Left ventricle myocardium superior (tissue), 1 donor: ENCODE data around the gene GPR151. TPM values are rescaled to one million over a fixed set of nuclear protein-coding genes. Genes with fewer than 3 reads are reported as not detected.
"Not testable (repeated sequence)": the region's sequence is repeated elsewhere in the genome, so short reads cannot be mapped to it uniquely, and the experiment has no call there.

Experiments used
- ATAC-seq: fragments of 200-7000 bp; cut with Tn5 transposase; one replicate; pipeline ENCODE4 v1.9.1; 2020; ENCODE audit warnings: mild to moderate bottlenecking, moderate library complexity
- DNase-seq: peaks from one replicate; pipeline ENCODE4 v3.0.0-alpha.2; 2020
- intact Hi-C: fragments of 100-400 bp; cut with micrococcal nuclease; formaldehyde crosslinking; loops from one replicate; pipeline ENCODE4 v1.11.0; 2022
- long read RNA-seq: library from polyadenylated mRNA; unstranded; transcript quantifications from one replicate; pipeline ENCODE4 v2.0.0, GENCODE V29; 2021
- total RNA-seq: library from RNA; stranded (reverse); fragmentation: NEBNext Ultra II Directional; extraction: Animal tissue kit (Norgen Biotek cat#: 25700); gene quantifications from one replicate; pipeline ENCODE4 v1.2.1, GENCODE V29; 2021
- donor health status: DM: no; HTN: yes; CAD: no; lungs with severe emphysema.

The GPR151 gene
- not detected for total RNA-seq
- long read RNA-seq = 0 reads

- ATAC-seq (no peak), DNase-seq (no peak)
- intact Hi-C loops = no loop called here
Observed at GRCh38 chr5:146516151-146516475, at the start of gene GPR151. TSS of gene GPR151 (minus strand) at chr5:146516190. CDS start at chr5:146516113, 77 bp downstream.

- DNase-seq (no peak), ATAC-seq (no peak)
- intact Hi-C loops = no loop called here
Observed at GRCh38 chr5:146564007-146564762, 48.2 kb upstream of the GPR151 start.

GRCh38 chr5:146562461-146562860 lies 46.5 kb upstream of the GPR151 start:
- no peak for ATAC-seq
- intact Hi-C loops = no loop called here
- no peak for DNase-seq

- intact Hi-C loops = no loop called here
- ATAC-seq (no peak), DNase-seq (no peak)
Observed at GRCh38 chr5:146561711-146562110, 45.7 kb upstream of the GPR151 start.

- ATAC-seq (no peak), DNase-seq (no peak)
- intact Hi-C loops = no loop called here
Observed at GRCh38 chr5:146560205-146560812, 44.3 kb upstream of the GPR151 start.

GRCh38 chr5:146556884-146557283 lies 40.9 kb upstream of the GPR151 start:
- ATAC-seq, intact Hi-C loops, DNase-seq: not testable (repeated sequence)

- ATAC-seq (no peak), DNase-seq (no peak)
- intact Hi-C loops = no loop called here
Observed at GRCh38 chr5:146553446-146553845, 37.5 kb upstream of the GPR151 start.

GRCh38 chr5:146549615-146550014 lies 33.6 kb upstream of the GPR151 start:
- ATAC-seq (no peak), DNase-seq (no peak)
- intact Hi-C loops = loop anchor here (10.0 kb wide), 1 partner anchor 645 kb away; no protein-coding TSS in a partner anchor

GRCh38 chr5:146548781-146549449 lies 32.9 kb upstream of the GPR151 start:
- DNase-seq = no peak
- intact Hi-C loops = loop anchor here (10.0 kb wide), 1 partner anchor 646 kb away; no protein-coding TSS in a partner anchor
- ATAC-seq = no peak

- ATAC-seq (no peak), DNase-seq (no peak)
- intact Hi-C loops = loop anchor here (5.0 to 10.0 kb wide), 2 partner anchors 423 to 651 kb away; no protein-coding TSS in a partner anchor
Observed at GRCh38 chr5:146544232-146544631, 28.2 kb upstream of the GPR151 start.

GRCh38 chr5:146541958-146542849 lies 26.2 kb upstream of the GPR151 start:
- intact Hi-C loops = loop anchor here (5.0 to 10.0 kb wide), 2 partner anchors 425 to 653 kb away; no protein-coding TSS in a partner anchor
- DNase-seq (peak; percentile 74), ATAC-seq (peak; percentile 85)

GRCh38 chr5:146540414-146540813 lies 24.4 kb upstream of the GPR151 start:
- intact Hi-C loops = loop anchor here (5.0 to 10.0 kb wide), 2 partner anchors 427 to 654 kb away; no protein-coding TSS in a partner anchor
- DNase-seq = no peak
- ATAC-seq = no peak

GRCh38 chr5:146539973-146540372 lies 24.0 kb upstream of the GPR151 start:
- intact Hi-C loops = loop anchor here (5.0 to 10.0 kb wide), 2 partner anchors 427 to 655 kb away; no protein-coding TSS in a partner anchor
- ATAC-seq (no peak), DNase-seq (no peak)

GRCh38 chr5:146538432-146538831 lies 22.4 kb upstream of the GPR151 start:
- ATAC-seq (no peak), DNase-seq (no peak)
- intact Hi-C loops = no loop called here

- intact Hi-C loops = loop anchor here (5.0 kb wide), 1 partner anchor 438 kb away; no protein-coding TSS in a partner anchor
- DNase-seq = no peak
- ATAC-seq = no peak
Observed at GRCh38 chr5:146533882-146534281, 17.9 kb upstream of the GPR151 start.

- ATAC-seq (peak; percentile 60), DNase-seq (peak; percentile 54)
- intact Hi-C loops = loop anchor here (5.0 kb wide), 1 partner anchor 439 kb away; no protein-coding TSS in a partner anchor
Observed at GRCh38 chr5:146533260-146533857, 17.4 kb upstream of the GPR151 start.

- DNase-seq (no peak), ATAC-seq (no peak)
- intact Hi-C loops = loop anchor here (5.0 kb wide), 1 partner anchor 442 kb away; no protein-coding TSS in a partner anchor
Observed at GRCh38 chr5:146529984-146530383, 14.0 kb upstream of the GPR151 start.

GRCh38 chr5:146528236-146528635 lies 12.2 kb upstream of the GPR151 start:
- DNase-seq = no peak
- intact Hi-C loops = no loop called here
- ATAC-seq = no peak
